OCI-LY7 (cell line): ENCODE data around the gene RIN3.

Experiments used
- EZH2phosphoT487 ChIP-seq: fragments of 200-600 bp; sonication (generic); IDR thresholded peaks from 2 replicates; pipeline ENCODE4 v1.6.1; 2018; ENCODE audit warnings: low read depth, borderline replicate concordance, mild to moderate bottlenecking, mixed run types, antibody characterized with exemption, low read length, moderate library complexity, mixed read lengths
- TF ChIP-seq, protein P1 (sequence below): fragments of 200-600 bp; sonication (generic); conservative IDR thresholded peaks from 2 replicates; pipeline ENCODE4 v1.5.1; 2014; ENCODE audit warnings: mild to moderate bottlenecking, antibody characterized with exemption, low read length, moderate library complexity, mixed read lengths

DNA sequence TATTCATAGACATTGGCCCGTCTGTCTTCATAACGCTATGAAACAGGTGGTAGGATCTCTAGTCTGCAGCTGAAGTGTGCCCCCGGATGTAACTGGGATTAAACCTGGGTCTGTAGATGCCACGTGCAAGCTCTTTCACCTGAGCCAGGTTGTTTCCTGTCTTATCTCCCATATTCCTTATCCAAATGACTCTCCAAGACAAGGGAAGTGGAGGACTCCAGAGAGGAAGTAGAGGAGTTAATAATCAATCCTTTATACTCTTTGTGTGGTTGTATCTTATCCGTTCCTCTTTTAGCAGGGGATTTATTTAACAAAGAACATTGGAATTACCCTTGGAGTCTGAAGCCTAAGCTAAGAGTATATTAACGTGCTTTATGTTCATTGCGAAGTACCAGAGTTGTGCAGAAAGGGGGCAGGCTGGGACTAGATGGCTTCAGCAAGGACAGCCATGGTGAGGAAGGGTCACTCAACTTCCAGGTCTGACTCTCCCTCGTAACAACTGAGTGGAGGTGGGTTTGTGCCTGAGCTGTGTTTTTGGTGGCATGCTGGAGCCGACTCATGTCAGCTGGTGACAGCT, 82.8 kb downstream of the RIN3 start:
- TF ChIP-seq, protein P1, sequence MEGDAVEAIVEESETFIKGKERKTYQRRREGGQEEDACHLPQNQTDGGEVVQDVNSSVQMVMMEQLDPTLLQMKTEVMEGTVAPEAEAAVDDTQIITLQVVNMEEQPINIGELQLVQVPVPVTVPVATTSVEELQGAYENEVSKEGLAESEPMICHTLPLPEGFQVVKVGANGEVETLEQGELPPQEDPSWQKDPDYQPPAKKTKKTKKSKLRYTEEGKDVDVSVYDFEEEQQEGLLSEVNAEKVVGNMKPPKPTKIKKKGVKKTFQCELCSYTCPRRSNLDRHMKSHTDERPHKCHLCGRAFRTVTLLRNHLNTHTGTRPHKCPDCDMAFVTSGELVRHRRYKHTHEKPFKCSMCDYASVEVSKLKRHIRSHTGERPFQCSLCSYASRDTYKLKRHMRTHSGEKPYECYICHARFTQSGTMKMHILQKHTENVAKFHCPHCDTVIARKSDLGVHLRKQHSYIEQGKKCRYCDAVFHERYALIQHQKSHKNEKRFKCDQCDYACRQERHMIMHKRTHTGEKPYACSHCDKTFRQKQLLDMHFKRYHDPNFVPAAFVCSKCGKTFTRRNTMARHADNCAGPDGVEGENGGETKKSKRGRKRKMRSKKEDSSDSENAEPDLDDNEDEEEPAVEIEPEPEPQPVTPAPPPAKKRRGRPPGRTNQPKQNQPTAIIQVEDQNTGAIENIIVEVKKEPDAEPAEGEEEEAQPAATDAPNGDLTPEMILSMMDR, result no peak
- TF ChIP-seq EZH2phosphoT487, result no peak
